Skeletal muscle satellite cell (primary cell): ENCODE measurements around the gene ADAM22.

Source experiments
- H3K27me3 ChIP-seq: 2 replicates; pipeline ENCODE4 v1.7.0; 2013; ENCODE audit warnings: low read length; ENCODE audit not compliant: control insufficient read depth, insufficient read depth
- H3K36me3 ChIP-seq: 2 replicates; pipeline ENCODE4 v1.7.0; 2013; ENCODE audit warnings: mild to moderate bottlenecking, control low read depth, low read length; ENCODE audit not compliant: insufficient read depth
- H3K4me1 ChIP-seq: 2 replicates; pipeline ENCODE4 v1.7.0; 2013; ENCODE audit warnings: low read length; ENCODE audit not compliant: control insufficient read depth, insufficient read depth
- H3K4me2 ChIP-seq: 2 replicates; pipeline ENCODE4 v1.7.0; 2013; ENCODE audit warnings: mild to moderate bottlenecking, low read length
- H3K4me3 ChIP-seq: 2 replicates; pipeline ENCODE4 v1.7.0; 2013; ENCODE audit warnings: low read length
- H3K9ac ChIP-seq: 2 replicates; pipeline ENCODE4 v1.7.0; 2013; ENCODE audit warnings: mild to moderate bottlenecking, low read depth, low read length, moderate library complexity
- H3K9me3 ChIP-seq: replicated peaks from 2 replicates; pipeline ENCODE4 v1.7.0; 2013; ENCODE audit warnings: mild to moderate bottlenecking, control low read depth, low read length

Gene ADAM22

DNA sequence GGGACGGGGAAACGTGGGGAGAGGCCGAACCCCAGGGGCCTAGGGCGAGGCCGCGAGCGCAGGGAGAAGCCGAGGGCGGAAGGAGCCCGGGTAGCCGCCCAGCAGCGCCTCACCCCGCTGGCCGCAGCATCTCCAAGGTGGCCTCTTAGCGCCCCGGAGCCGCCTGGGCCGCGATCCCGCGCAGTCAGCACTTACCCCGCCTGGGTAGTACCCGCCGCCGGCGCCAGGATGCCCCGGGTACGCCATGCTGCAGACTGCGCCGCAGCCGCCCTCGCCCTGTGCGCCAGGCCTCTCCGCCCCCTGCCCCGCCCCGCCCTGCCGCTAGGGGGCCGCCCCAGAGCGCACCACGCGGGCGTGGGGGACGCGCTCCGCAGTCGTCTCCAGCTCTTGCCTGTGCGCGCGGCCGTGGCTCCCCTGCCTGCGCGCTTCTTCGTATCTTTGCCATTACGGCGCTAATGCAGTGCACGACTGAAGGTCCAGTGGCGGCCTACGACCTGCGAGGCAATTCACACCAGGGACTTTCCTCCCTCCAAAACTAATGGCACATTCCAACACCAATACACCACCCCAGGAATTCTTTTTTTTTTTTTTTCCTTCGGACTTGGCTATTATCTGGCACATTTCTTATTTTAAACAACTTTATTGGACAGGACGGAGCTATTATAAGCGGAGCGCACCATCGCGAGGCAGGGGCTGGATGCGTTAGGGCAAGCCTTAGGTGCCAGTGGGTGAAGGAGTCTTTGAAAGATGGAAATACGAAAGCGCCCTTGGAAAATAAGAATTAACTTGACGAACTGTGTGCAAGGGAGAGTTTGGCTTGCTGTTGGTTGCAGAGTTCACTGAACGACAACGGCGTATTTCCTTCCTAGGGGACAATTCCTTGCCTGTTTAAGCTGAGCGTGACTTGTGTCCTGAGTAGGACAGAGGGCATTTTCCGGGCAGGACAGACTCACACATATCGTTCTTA is 286.0 kb downstream of the ADAM22 start, which contains the start of gene SRI:
TSS of gene SRI (minus strand) at position 258 of the 967 bp plus-strand sequence. CDS start at position 246, 12 bp downstream.
- H3K4me2 ChIP-seq, result peak within 1 kb of the TSS; percentile 87
- H3K4me1 ChIP-seq, result peaks cover 25% of the 10 kb centered on the region
- peaks cover 17% of the 10 kb centered on the region for H3K36me3 ChIP-seq
- H3K4me3 ChIP-seq, result peak within 1 kb of the TSS; percentile 86
- no peaks in the 10 kb centered on the region for H3K9me3 ChIP-seq
- H3K27me3 ChIP-seq, result no peaks in the 10 kb centered on the region
- H3K9ac ChIP-seq, result peak within 1 kb of the TSS; percentile 88

DNA sequence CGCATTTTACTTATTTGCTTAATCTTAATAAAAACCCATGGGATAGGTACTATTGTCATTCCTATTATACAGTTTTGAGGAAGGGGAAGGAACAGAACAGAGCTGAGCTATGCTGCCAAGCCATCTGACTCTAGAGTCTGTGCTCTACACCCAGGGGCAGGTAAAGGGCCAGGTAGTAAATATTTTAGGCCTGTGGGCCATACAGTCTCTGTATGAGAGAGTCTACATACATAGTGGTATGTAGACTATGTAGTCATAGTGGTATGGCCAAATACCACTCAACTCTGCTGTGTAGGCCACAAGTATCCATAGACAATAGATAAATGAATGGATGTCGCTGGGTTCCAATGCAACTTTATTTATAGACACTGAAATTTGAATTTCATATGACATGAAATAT is 289.2 kb downstream of the ADAM22 start:
- H3K4me2 ChIP-seq, result no peak overlapping the region
- H3K36me3 ChIP-seq, result no peaks in the 10 kb centered on the region
- H3K27me3 ChIP-seq, result no peaks in the 10 kb centered on the region
- no peak overlapping the region for H3K4me3 ChIP-seq
- no peaks in the 10 kb centered on the region for H3K9me3 ChIP-seq
- H3K9ac ChIP-seq, result no peak overlapping the region
- H3K4me1 ChIP-seq, result peaks cover 36% of the 10 kb centered on the region

DNA sequence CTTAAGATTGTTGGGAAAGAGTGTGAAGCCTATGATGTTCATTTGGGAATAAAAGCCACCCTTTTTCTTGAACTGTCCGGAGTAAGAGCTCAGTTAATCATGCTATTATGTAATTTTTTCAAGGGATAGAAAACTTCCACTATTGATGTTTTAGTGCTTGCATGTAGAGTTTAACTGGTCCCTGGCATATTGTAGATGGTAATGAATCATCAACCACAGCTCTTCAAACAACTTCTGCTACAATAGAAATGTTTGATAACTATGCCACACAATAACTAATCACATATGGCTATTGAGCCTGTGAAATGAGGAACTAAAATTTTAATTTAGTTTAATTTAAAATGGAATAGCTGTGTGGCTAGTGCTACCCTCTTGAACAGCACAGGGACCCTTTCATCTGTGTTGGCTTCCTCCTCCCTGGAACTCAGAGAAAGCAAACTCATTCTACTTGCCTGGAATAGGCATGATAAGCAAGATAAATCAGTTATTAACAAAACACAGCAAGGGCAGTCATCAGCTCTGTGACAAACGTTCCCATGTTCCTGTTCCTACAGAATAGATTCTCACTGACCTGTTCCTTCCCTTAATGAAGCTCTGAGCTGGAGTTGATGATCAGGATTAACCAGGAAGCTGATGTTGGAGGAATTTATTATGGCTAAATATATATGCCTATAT is 290.7 kb downstream of the ADAM22 start:
- Histone ChIP-seq H3K9me3 (no peaks in the 10 kb centered on the region), H3K4me2 (peak overlapping the region; percentile 36), H3K4me3 (no peak overlapping the region), H3K4me1 (peaks cover 35% of the 10 kb centered on the region), H3K9ac (no peak overlapping the region), H3K27me3 (no peaks in the 10 kb centered on the region), H3K36me3 (no peaks in the 10 kb centered on the region)

DNA sequence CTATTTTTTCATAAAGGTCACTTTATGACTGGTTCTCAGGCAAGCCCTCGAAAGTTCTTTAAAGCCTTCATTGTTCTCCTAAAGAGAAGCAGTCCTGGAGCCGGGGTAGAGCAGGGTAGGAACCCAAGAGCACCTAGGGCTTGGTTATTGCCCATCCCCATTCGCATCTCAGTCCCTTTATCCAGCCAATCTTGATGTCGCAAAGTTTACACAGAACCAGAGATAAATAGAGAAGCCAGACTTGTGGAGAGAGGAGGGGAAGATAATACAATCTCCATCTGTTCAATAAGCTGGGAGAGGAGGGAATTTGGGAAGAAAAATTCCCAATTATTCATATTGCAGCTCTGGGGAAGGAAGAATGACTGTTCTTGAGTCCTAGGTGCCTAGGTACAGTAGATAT is 292.1 kb downstream of the ADAM22 start:
- Histone ChIP-seq H3K4me1 (peaks cover 29% of the 10 kb centered on the region), H3K4me3 (no peak overlapping the region), H3K36me3 (no peaks in the 10 kb centered on the region), H3K27me3 (no peaks in the 10 kb centered on the region), H3K4me2 (no peak overlapping the region), H3K9ac (no peak overlapping the region), H3K9me3 (no peaks in the 10 kb centered on the region)

DNA sequence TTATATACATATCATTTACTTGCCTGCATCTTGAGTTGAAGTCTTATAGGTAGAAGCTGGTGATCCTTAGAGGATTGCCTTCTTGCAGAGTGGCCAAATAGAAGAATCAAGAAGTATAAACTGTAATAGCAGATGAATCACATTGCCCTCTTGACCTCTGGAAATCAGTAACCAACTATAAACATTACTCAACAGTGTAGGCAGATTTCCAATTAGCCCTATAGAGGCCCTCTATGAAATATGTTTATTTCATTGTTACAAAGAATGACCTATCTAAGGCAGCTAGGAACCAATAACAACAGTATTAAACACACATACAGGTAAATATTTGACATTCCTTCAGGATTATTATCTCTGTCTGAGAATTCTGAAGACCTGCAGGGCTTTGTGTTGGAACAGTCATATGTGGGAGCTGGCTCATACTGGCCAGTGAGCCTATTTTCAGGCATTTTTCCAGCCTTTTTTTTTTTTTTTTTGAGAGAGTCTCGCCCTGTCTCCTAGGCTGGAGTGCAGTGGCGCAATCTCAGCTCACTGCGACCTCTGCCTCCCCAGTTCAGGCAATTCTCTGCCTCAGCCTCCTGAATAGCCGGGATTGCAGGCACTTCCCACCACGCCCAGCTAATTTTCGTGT is 292.9 kb downstream of the ADAM22 start:
- Histone ChIP-seq H3K9me3 (no peaks in the 10 kb centered on the region), H3K36me3 (no peaks in the 10 kb centered on the region), H3K4me3 (no peak overlapping the region), H3K4me2 (peak overlapping the region; percentile 39), H3K9ac (no peak overlapping the region), H3K27me3 (no peaks in the 10 kb centered on the region), H3K4me1 (peaks cover 28% of the 10 kb centered on the region)

DNA sequence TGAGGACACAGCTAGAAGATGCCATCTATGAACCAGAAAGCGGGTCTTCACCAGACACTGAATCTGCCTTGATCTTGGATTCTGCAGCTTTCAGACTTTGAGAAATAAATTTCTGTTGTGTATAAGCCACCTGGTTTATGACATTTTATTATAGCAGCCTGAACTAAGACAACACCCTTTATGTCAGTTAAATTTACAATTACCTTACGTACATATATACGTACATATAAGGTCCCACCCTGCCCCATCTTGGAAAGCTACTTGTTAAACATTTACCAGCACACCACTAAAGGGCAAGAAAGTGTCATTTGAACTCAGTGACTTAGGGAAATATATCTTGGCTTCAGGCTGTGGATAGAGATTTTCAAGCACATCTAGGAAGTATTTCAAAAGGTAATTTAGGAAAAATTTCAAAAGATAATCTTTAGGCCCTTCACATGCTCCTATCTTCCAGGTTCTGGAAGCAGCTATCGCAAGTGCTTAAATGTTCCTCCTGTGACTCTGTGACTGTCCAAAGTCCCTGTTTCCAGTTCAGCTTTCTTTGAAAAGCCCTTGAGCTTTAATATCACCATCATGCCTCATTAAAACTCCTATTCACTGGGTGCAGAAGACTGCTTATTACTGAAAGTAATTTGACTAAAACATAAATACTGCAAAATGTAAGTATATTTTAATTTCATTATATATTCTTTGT is 295.4 kb downstream of the ADAM22 start:
- Histone ChIP-seq H3K4me1 (peaks cover 24% of the 10 kb centered on the region), H3K4me2 (no peak overlapping the region), H3K9me3 (no peaks in the 10 kb centered on the region), H3K27me3 (no peaks in the 10 kb centered on the region), H3K4me3 (no peak overlapping the region), H3K36me3 (no peaks in the 10 kb centered on the region), H3K9ac (no peak overlapping the region)

DNA sequence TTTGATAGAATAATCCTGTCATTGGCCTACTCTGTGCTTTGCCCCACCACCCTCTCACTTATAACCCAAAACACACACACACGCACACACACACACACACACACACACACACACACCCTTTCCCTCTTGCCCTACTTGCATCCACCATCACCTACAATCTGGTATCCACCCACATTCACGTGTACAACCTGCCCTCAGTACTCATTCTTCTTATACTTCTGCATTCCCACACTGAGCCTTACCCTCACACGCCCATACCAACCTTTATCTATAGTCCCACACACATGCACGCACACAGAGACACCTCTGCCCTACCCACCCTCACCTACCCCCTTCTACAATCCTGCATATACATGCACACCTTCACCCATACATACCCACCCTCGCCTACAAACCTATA is 296.6 kb downstream of the ADAM22 start:
- H3K4me3 ChIP-seq, result no peak overlapping the region

DNA sequence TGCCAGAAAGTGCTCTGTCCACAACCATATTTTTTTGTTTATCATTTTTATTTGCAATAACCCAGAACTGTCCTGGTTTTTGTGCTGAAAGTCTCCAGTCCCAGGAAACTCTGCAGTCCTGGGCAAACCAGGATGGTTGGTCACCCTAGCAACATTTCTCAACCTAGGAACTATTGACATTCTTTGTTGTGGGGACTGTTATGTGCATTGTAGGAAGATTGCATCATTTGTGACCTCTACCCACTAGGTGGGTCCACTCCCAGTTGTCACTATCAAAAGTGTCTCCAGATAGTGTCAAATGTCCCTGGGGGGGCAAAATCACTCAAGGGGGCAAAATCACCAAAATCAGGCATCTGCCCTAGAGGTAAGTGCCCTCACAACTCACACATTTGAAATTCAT is 299.8 kb downstream of the ADAM22 start:
- Histone ChIP-seq H3K4me3 (no peak overlapping the region), H3K27me3 (no peaks in the 10 kb centered on the region), H3K36me3 (no peaks in the 10 kb centered on the region), H3K4me1 (no peaks in the 10 kb centered on the region), H3K4me2 (no peak overlapping the region), H3K9ac (no peak overlapping the region), H3K9me3 (no peaks in the 10 kb centered on the region)

More for the DNA sequence above, 296.6 kb downstream of the ADAM22 start:
- no peak overlapping the region for H3K4me2 ChIP-seq
- H3K9me3 ChIP-seq, result no peaks in the 10 kb centered on the region
- no peaks in the 10 kb centered on the region for H3K36me3 ChIP-seq
- peaks cover 16% of the 10 kb centered on the region for H3K4me1 ChIP-seq
- H3K9ac ChIP-seq, result no peak overlapping the region
- no peaks in the 10 kb centered on the region for H3K27me3 ChIP-seq

DNA sequence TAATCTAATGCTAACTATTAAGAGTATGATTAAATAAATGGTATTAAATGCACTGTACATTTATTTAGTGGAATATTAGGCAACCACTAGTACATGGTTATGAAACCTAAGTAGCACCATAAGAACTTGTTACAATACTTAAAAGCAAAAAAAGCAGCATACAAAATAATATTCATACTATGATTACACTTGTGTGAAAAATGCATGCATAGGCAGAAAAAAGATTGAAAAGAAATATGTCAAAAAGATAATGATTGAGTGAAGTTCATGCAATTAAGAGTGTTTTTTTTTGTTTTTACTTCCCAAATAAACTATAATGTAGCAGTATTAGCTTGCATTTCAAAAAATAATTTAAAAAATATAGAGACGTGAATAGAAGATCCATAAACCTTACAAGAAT is 305.8 kb downstream of the ADAM22 start:
- no peaks in the 10 kb centered on the region for H3K9me3 ChIP-seq
- no peak overlapping the region for H3K4me3 ChIP-seq
- no peak overlapping the region for H3K4me2 ChIP-seq
- H3K27me3 ChIP-seq, result no peaks in the 10 kb centered on the region
- no peaks in the 10 kb centered on the region for H3K36me3 ChIP-seq
- H3K4me1 ChIP-seq, result no peaks in the 10 kb centered on the region
- no peak overlapping the region for H3K9ac ChIP-seq

DNA sequence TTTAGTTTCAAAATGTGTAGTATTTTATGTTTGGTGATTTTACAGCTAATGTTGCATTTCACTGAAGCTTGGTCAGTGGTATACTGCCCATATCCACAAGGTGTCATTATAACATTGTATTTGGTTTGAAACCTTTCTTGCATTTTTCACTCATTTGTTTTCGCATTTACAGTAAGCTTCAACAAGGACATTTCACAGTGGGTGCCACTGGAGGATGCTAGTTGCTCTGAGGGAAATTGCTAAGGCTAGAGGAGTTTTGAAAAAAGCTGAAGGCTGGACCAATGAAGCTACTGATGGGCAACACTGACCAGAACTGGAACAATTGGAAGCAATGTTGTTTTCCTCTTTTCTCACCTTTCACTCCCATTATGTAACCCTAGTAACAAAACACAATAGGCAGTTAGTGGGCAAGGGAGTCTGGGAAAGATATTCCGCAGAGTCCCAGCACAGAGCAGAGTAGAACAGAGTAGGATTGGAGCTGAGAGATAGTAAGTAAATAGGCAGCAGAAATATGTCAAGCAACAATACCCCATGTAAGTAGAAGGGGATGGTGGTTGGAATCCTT is 309.4 kb downstream of the ADAM22 start:
- H3K4me3 ChIP-seq, result no peak overlapping the region
- no peaks in the 10 kb centered on the region for H3K4me1 ChIP-seq
- no peaks in the 10 kb centered on the region for H3K27me3 ChIP-seq
- no peaks in the 10 kb centered on the region for H3K9me3 ChIP-seq
- no peaks in the 10 kb centered on the region for H3K36me3 ChIP-seq
- no peak overlapping the region for H3K9ac ChIP-seq
- H3K4me2 ChIP-seq, result no peak overlapping the region

DNA sequence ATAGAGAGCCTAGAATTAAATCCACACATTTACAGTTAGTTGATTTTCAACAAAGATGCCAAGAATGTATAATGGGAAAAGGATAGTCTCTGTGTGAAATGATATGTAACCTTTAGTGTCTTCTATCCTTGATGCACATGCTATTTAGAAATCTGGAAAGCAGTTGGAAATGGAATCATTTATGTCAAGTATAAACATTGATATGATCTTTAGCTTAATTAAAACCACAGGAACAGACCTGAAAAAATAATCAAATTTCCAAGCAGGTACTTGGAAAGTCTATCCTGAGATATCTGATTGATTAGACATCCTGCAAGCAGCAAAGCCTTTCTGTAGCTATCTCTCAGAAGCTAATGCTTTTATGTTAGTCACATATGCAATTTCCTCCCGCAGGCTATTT is 310.2 kb downstream of the ADAM22 start:
- Histone ChIP-seq H3K4me1 (no peaks in the 10 kb centered on the region), H3K4me2 (no peak overlapping the region), H3K9me3 (no peaks in the 10 kb centered on the region), H3K36me3 (no peaks in the 10 kb centered on the region), H3K4me3 (no peak overlapping the region), H3K27me3 (no peaks in the 10 kb centered on the region), H3K9ac (no peak overlapping the region)
